ENCODE data around the gene CCT5. TPM values are rescaled to one million over a fixed set of nuclear protein-coding genes. Genes with fewer than 3 reads are reported as not detected.

The CCT5 gene
- polyA plus RNA-seq, 3 donors, result 142 to 236 (median 229) TPM

- Histone ChIP-seq H2AFZ (ENCODE audit: insufficient read depth, low read depth, low read length, poor library complexity, severe bottlenecking) (no peak overlapping the region), H3K36me3 (replicated peaks in 1 of 2; ENCODE audit: control insufficient read depth in 1 of 2, insufficient read depth in 2 of 2, low read length in 2 of 2) (peaks cover 41 to 47% of the 10 kb centered on the region in 2 donors), H3K4me3 (replicated peaks in 1 of 3; ENCODE audit: low read depth in 2 of 3, low read length in 3 of 3) (no peak overlapping the region), H3K79me2 (ENCODE audit: insufficient read depth, low read length) (no peaks in the 10 kb centered on the region), H3K9ac (ENCODE audit: insufficient read depth, low read length, poor library complexity, severe bottlenecking) (no peak overlapping the region), H3K4me1 (ENCODE audit: control insufficient read depth in 1 of 2, insufficient read depth in 2 of 2, low read length in 2 of 2) (peaks cover 36 to 48% of the 10 kb centered on the region in 2 donors), H3K9me3 (replicated peaks in 1 of 2; ENCODE audit: control insufficient read depth in 1 of 2, insufficient read depth in 1 of 2, low read length in 2 of 2) (no peaks in the 10 kb centered on the region), H3K4me2 (replicated peaks; ENCODE audit: extremely low read depth, low read length, poor library complexity, severe bottlenecking) (no peak overlapping the region), H3K27ac (ENCODE audit: low read depth in 1 of 2, low read length in 2 of 2) (peak overlapping the region in 1 of 2 donors; percentile 84), H3K27me3 (ENCODE audit: control insufficient read depth in 2 of 2, insufficient read depth in 2 of 2, low read length in 2 of 2) (no peaks in the 10 kb centered on the region), H4K20me1 (ENCODE audit: insufficient read depth, low read length) (peaks cover 15% of the 10 kb centered on the region)
- no peak overlapping the region for H3K4me3 Mint-ChIP-seq
- intact Hi-C loops (cut with micrococcal nuclease), result loop anchor here (5.0 to 10.0 kb wide), 2 partner anchors 366 to 369 kb away; no protein-coding TSS in a partner anchor
- H3K27ac Mint-ChIP-seq, result peak overlapping the region; percentile 85 to 95 (median 90)
- WGBS (ENCODE audit: insufficient coverage), result no CpG with 5 or more reads among the region's 4 CpGs
- peaks cover 57% of the 10 kb centered on the region for H3K4me1 Mint-ChIP-seq
- peak; percentile 30 to 68 (median 50) for DNase-seq
- no peaks in the 10 kb centered on the region for H3K9me3 Mint-ChIP-seq
- TF ChIP-seq CTCF (IDR thresholded peaks at IDR 0.05), result no peak
- peaks cover 45 to 49% of the 10 kb centered on the region in 2 donors for H3K36me3 Mint-ChIP-seq
- peaks cover 2 to 8% (median 7%) of the 10 kb centered on the region in 3 donors for H3K27me3 Mint-ChIP-seq (ENCODE audit: low read depth in 3 of 3)
Measured at GRCh38 chr5:10266137-10266536, 16.1 kb downstream of the CCT5 start.

GRCh38 chr5:10266839-10267238, 16.8 kb downstream of the CCT5 start:
- Histone ChIP-seq H3K4me1 (ENCODE audit: control insufficient read depth in 1 of 2, insufficient read depth in 2 of 2, low read length in 2 of 2) (peaks cover 36 to 48% of the 10 kb centered on the region in 2 donors), H3K9ac (ENCODE audit: insufficient read depth, low read length, poor library complexity, severe bottlenecking) (peak overlapping the region; percentile 27), H3K36me3 (replicated peaks in 1 of 2; ENCODE audit: control insufficient read depth in 1 of 2, insufficient read depth in 2 of 2, low read length in 2 of 2) (peaks cover 34 to 40% of the 10 kb centered on the region in 2 donors), H3K4me2 (replicated peaks; ENCODE audit: extremely low read depth, low read length, poor library complexity, severe bottlenecking) (no peak overlapping the region), H3K9me3 (replicated peaks in 1 of 2; ENCODE audit: control insufficient read depth in 1 of 2, insufficient read depth in 1 of 2, low read length in 2 of 2) (no peaks in the 10 kb centered on the region), H3K27me3 (ENCODE audit: control insufficient read depth in 2 of 2, insufficient read depth in 2 of 2, low read length in 2 of 2) (peaks cover 2 to 4% of the 10 kb centered on the region in 2 donors), H4K20me1 (ENCODE audit: insufficient read depth, low read length) (peaks cover 9% of the 10 kb centered on the region), H3K27ac (ENCODE audit: low read depth in 1 of 2, low read length in 2 of 2) (peak overlapping the region; percentile 73 to 84), H2AFZ (ENCODE audit: insufficient read depth, low read depth, low read length, poor library complexity, severe bottlenecking) (no peak overlapping the region), H3K4me3 (replicated peaks in 1 of 3; ENCODE audit: low read depth in 2 of 3, low read length in 3 of 3) (no peak overlapping the region), H3K79me2 (ENCODE audit: insufficient read depth, low read length) (no peaks in the 10 kb centered on the region)
- H3K9me3 Mint-ChIP-seq, result no peaks in the 10 kb centered on the region
- H3K27ac Mint-ChIP-seq, result peak overlapping the region; percentile 85 to 95 (median 90)
- H3K4me3 Mint-ChIP-seq, result no peak overlapping the region
- intact Hi-C loops (cut with micrococcal nuclease), result loop anchor here (5.0 to 10.0 kb wide), 2 partner anchors 365 to 368 kb away; no protein-coding TSS in a partner anchor
- H3K27me3 Mint-ChIP-seq (ENCODE audit: low read depth in 3 of 3), result peaks cover 9 to 14% (median 14%) of the 10 kb centered on the region in 3 donors
- DNase-seq, result peak in 2 of 3 donors; percentile 16 to 45
- H3K36me3 Mint-ChIP-seq, result peaks cover 40 to 43% of the 10 kb centered on the region in 2 donors
- H3K4me1 Mint-ChIP-seq, result peaks cover 58% of the 10 kb centered on the region
- no peak for TF ChIP-seq CTCF (IDR thresholded peaks at IDR 0.05)
- WGBS (ENCODE audit: insufficient coverage), result 83% methylated on average over 3 of the region's 4 CpGs

All from CD14-positive monocyte (primary cell).